ENCODE data around the gene MAPKAP1. TPM values are rescaled to one million over a fixed set of nuclear protein-coding genes. Genes with fewer than 3 reads are reported as not detected.
A peak's percentile ranks its signal among the peaks of the same experiment; 100 is the strongest.
"Not testable (repeated sequence)": the region's sequence is repeated elsewhere in the genome, so short reads cannot be mapped to it uniquely, and the experiment has no call there.

Gene MAPKAP1
- total RNA-seq, 1 donor from 2014 or later: 123 TPM

- peak overlapping the region; percentile 17 for H3K4me3 Mint-ChIP-seq
- H3K27me3 Mint-ChIP-seq: no peaks in the 10 kb centered on the region
- no peak for DNase-seq
- H3K9me3 Mint-ChIP-seq: no peaks in the 10 kb centered on the region
- peaks cover 15% of the 10 kb centered on the region for H3K36me3 Mint-ChIP-seq (ENCODE audit: low read depth)
- peaks cover 42% of the 10 kb centered on the region for H3K4me1 Mint-ChIP-seq
- intact Hi-C loops (cut with micrococcal nuclease): loop anchor here (1.0 to 10.0 kb wide), 4 partner anchors 45 to 297 kb away; no protein-coding TSS in a partner anchor
- H3K27ac Mint-ChIP-seq: no peak overlapping the region
Measured at GRCh38 chr9:125701351-125701750, 5.7 kb downstream of the MAPKAP1 start.

GRCh38 chr9:125700791-125701190 lies 6.2 kb downstream of the MAPKAP1 start:
- peak; percentile 61 for DNase-seq
- Mint-ChIP-seq H3K36me3 (ENCODE audit: low read depth) (peaks cover 13% of the 10 kb centered on the region), H3K4me1 (peaks cover 37% of the 10 kb centered on the region), H3K4me3 (peak overlapping the region; percentile 29), H3K27me3 (no peaks in the 10 kb centered on the region), H3K27ac (peak overlapping the region; percentile 61), H3K9me3 (no peaks in the 10 kb centered on the region)
- intact Hi-C loops (cut with micrococcal nuclease): loop anchor here (1.0 to 10.0 kb wide), 4 partner anchors 46 to 296 kb away; no protein-coding TSS in a partner anchor

- no peaks in the 10 kb centered on the region for H3K9me3 Mint-ChIP-seq
- H3K4me1 Mint-ChIP-seq: peaks cover 30% of the 10 kb centered on the region
Measured at GRCh38 chr9:125699870-125700269, 7.1 kb downstream of the MAPKAP1 start.

GRCh38 chr9:125696106-125696647 lies 10.8 kb downstream of the MAPKAP1 start:
- H3K4me1 Mint-ChIP-seq: peaks cover 12% of the 10 kb centered on the region
- H3K9me3 Mint-ChIP-seq: no peaks in the 10 kb centered on the region
- H3K36me3 Mint-ChIP-seq (ENCODE audit: low read depth): peaks cover 9% of the 10 kb centered on the region
- H3K27me3 Mint-ChIP-seq: no peaks in the 10 kb centered on the region
- H3K4me3 Mint-ChIP-seq: no peak overlapping the region
- H3K27ac Mint-ChIP-seq: no peak overlapping the region
- intact Hi-C loops (cut with micrococcal nuclease): no loop called here
- no peak for DNase-seq

More at GRCh38 chr9:125699870-125700269, 7.1 kb downstream of the MAPKAP1 start:
- H3K4me3 Mint-ChIP-seq: no peak overlapping the region
- no peak for DNase-seq
- intact Hi-C loops (cut with micrococcal nuclease): loop anchor here (10.0 kb wide), 1 partner anchor 295 kb away; no protein-coding TSS in a partner anchor
- peaks cover 13% of the 10 kb centered on the region for H3K36me3 Mint-ChIP-seq (ENCODE audit: low read depth)
- no peak overlapping the region for H3K27ac Mint-ChIP-seq
- no peaks in the 10 kb centered on the region for H3K27me3 Mint-ChIP-seq

- not testable (repeated sequence) for H3K27me3 Mint-ChIP-seq
Measured at GRCh38 chr9:125695548-125695947, 11.5 kb downstream of the MAPKAP1 start.

GRCh38 chr9:125694478-125694877 lies 12.5 kb downstream of the MAPKAP1 start:
- Mint-ChIP-seq H3K4me1 (peaks cover 17% of the 10 kb centered on the region), H3K36me3 (ENCODE audit: low read depth) (peaks cover 16% of the 10 kb centered on the region)
- intact Hi-C loops (cut with micrococcal nuclease): no loop called here

More at GRCh38 chr9:125695548-125695947, 11.5 kb downstream of the MAPKAP1 start:
- H3K9me3 Mint-ChIP-seq; intact Hi-C loops (cut with micrococcal nuclease); H3K27ac Mint-ChIP-seq; DNase-seq; H3K4me3 Mint-ChIP-seq: not testable (repeated sequence)
- peaks cover 12% of the 10 kb centered on the region for H3K4me1 Mint-ChIP-seq
- peaks cover 13% of the 10 kb centered on the region for H3K36me3 Mint-ChIP-seq (ENCODE audit: low read depth)

GRCh38 chr9:125693492-125693891 lies 13.5 kb downstream of the MAPKAP1 start:
- not testable (repeated sequence) for H3K4me3 Mint-ChIP-seq

More at GRCh38 chr9:125694478-125694877, 12.5 kb downstream of the MAPKAP1 start:
- no peaks in the 10 kb centered on the region for H3K27me3 Mint-ChIP-seq
- DNase-seq: no peak
- no peak overlapping the region for H3K4me3 Mint-ChIP-seq
- no peaks in the 10 kb centered on the region for H3K9me3 Mint-ChIP-seq
- H3K27ac Mint-ChIP-seq: no peak overlapping the region

GRCh38 chr9:125691869-125692268 lies 15.1 kb downstream of the MAPKAP1 start:
- intact Hi-C loops (cut with micrococcal nuclease): no loop called here
- H3K9me3 Mint-ChIP-seq: no peaks in the 10 kb centered on the region
- H3K4me1 Mint-ChIP-seq: peaks cover 15% of the 10 kb centered on the region
- peaks cover 16% of the 10 kb centered on the region for H3K36me3 Mint-ChIP-seq (ENCODE audit: low read depth)
- H3K27me3 Mint-ChIP-seq: no peaks in the 10 kb centered on the region
- no peak overlapping the region for H3K27ac Mint-ChIP-seq
- DNase-seq: no peak
- no peak overlapping the region for H3K4me3 Mint-ChIP-seq

More at GRCh38 chr9:125693492-125693891, 13.5 kb downstream of the MAPKAP1 start:
- H3K27ac Mint-ChIP-seq; H3K9me3 Mint-ChIP-seq; H3K27me3 Mint-ChIP-seq; intact Hi-C loops (cut with micrococcal nuclease); DNase-seq: not testable (repeated sequence)
- Mint-ChIP-seq H3K36me3 (ENCODE audit: low read depth) (peaks cover 16% of the 10 kb centered on the region), H3K4me1 (peaks cover 17% of the 10 kb centered on the region)

GRCh38 chr9:125690679-125691078 lies 16.3 kb downstream of the MAPKAP1 start:
- Mint-ChIP-seq H3K36me3 (ENCODE audit: low read depth) (peaks cover 16% of the 10 kb centered on the region), H3K27ac (no peak overlapping the region), H3K4me3 (no peak overlapping the region), H3K27me3 (no peaks in the 10 kb centered on the region), H3K9me3 (no peaks in the 10 kb centered on the region), H3K4me1 (peaks cover 12% of the 10 kb centered on the region)
- no peak for DNase-seq
- intact Hi-C loops (cut with micrococcal nuclease): no loop called here

GRCh38 chr9:125687163-125687863 lies 19.7 kb downstream of the MAPKAP1 start:
- Mint-ChIP-seq H3K36me3 (ENCODE audit: low read depth) (peaks cover 13% of the 10 kb centered on the region), H3K9me3 (no peaks in the 10 kb centered on the region), H3K4me3 (no peak overlapping the region), H3K27me3 (no peaks in the 10 kb centered on the region), H3K4me1 (peaks cover 12% of the 10 kb centered on the region), H3K27ac (no peak overlapping the region)
- DNase-seq: no peak
- intact Hi-C loops (cut with micrococcal nuclease): no loop called here

- Mint-ChIP-seq H3K27ac (no peak overlapping the region), H3K4me3 (no peak overlapping the region), H3K4me1 (peaks cover 2% of the 10 kb centered on the region), H3K27me3 (no peaks in the 10 kb centered on the region), H3K36me3 (ENCODE audit: low read depth) (peaks cover 4% of the 10 kb centered on the region), H3K9me3 (no peaks in the 10 kb centered on the region)
- DNase-seq: no peak
- intact Hi-C loops (cut with micrococcal nuclease): no loop called here
Measured at GRCh38 chr9:125685167-125685566, 21.8 kb downstream of the MAPKAP1 start.

GRCh38 chr9:125683486-125683885 lies 23.5 kb downstream of the MAPKAP1 start:
- no peak for DNase-seq
- H3K36me3 Mint-ChIP-seq (ENCODE audit: low read depth): peaks cover 3% of the 10 kb centered on the region
- H3K4me1 Mint-ChIP-seq: no peaks in the 10 kb centered on the region
- no peak overlapping the region for H3K4me3 Mint-ChIP-seq
- no peaks in the 10 kb centered on the region for H3K9me3 Mint-ChIP-seq
- intact Hi-C loops (cut with micrococcal nuclease): no loop called here
- H3K27me3 Mint-ChIP-seq: no peaks in the 10 kb centered on the region
- H3K27ac Mint-ChIP-seq: no peak overlapping the region

- H3K27me3 Mint-ChIP-seq: no peaks in the 10 kb centered on the region
- H3K9me3 Mint-ChIP-seq: no peaks in the 10 kb centered on the region
- DNase-seq: no peak
- H3K4me3 Mint-ChIP-seq: no peak overlapping the region
- intact Hi-C loops (cut with micrococcal nuclease): no loop called here
- peaks cover 3% of the 10 kb centered on the region for H3K36me3 Mint-ChIP-seq (ENCODE audit: low read depth)
- no peaks in the 10 kb centered on the region for H3K4me1 Mint-ChIP-seq
- no peak overlapping the region for H3K27ac Mint-ChIP-seq
Measured at GRCh38 chr9:125682340-125682739, 24.7 kb downstream of the MAPKAP1 start.

- Mint-ChIP-seq H3K4me3 (no peak overlapping the region), H3K9me3 (no peaks in the 10 kb centered on the region), H3K4me1 (no peaks in the 10 kb centered on the region), H3K27ac (no peak overlapping the region), H3K36me3 (ENCODE audit: low read depth) (peaks cover 3% of the 10 kb centered on the region), H3K27me3 (no peaks in the 10 kb centered on the region)
- intact Hi-C loops (cut with micrococcal nuclease): no loop called here
- no peak for DNase-seq
Measured at GRCh38 chr9:125681657-125682056, 25.4 kb downstream of the MAPKAP1 start.
